ENCODE results near the gene DCP2. TPM values are rescaled to one million over a fixed set of nuclear protein-coding genes. Genes with fewer than 3 reads are reported as not detected.

The DCP2 gene
- total and polyA plus RNA-seq, 10 of the 15 experiments (the other 5 are each of a cell fraction or from before 2014, with no cell fraction given), result 23.4 to 81.6 (median 47.4) TPM

DNA sequence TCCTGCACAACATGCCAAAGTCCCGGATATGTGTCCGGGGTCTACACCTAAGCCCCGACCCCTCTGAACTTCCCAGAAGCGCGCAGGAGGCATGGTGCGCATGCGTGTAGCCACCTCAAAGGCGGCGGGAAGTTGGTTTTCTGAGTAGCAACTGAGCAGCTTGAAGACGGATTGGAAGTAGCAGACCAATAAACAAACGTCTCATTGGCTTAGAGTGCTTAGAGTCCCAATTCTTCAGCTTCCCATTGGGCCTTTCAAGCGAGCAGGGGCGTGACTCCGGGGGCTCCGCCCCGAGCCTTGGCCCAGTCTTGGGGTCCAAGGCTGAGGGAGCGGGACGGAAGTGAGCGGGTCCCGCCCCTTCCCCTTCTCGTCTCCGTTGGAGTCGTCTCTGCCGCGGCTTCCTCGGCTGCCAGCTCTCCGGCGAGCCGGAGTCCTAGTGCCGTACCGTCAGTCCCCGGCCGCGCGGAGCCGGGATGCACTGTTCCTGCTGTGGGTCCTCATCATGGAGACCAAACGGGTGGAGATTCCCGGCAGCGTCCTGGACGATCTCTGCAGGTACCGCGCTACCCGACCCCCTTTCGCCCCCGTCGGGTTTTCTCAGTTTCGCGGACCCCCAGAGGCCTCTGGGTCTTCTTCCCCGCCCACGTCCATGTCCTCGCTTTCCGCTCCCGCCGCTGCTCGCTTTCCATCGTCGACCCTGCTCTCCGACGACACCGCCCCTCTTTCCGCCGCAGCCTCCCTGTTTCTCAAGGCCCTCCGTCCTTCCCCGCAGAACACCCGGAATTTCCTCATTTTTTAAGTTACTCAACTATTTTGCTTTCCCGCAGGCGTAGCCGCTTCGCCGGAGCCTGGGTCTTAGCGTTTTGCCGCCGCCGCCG lies at the start of gene DCP2 (continued):
- TF ChIP-seq, protein P1, sequence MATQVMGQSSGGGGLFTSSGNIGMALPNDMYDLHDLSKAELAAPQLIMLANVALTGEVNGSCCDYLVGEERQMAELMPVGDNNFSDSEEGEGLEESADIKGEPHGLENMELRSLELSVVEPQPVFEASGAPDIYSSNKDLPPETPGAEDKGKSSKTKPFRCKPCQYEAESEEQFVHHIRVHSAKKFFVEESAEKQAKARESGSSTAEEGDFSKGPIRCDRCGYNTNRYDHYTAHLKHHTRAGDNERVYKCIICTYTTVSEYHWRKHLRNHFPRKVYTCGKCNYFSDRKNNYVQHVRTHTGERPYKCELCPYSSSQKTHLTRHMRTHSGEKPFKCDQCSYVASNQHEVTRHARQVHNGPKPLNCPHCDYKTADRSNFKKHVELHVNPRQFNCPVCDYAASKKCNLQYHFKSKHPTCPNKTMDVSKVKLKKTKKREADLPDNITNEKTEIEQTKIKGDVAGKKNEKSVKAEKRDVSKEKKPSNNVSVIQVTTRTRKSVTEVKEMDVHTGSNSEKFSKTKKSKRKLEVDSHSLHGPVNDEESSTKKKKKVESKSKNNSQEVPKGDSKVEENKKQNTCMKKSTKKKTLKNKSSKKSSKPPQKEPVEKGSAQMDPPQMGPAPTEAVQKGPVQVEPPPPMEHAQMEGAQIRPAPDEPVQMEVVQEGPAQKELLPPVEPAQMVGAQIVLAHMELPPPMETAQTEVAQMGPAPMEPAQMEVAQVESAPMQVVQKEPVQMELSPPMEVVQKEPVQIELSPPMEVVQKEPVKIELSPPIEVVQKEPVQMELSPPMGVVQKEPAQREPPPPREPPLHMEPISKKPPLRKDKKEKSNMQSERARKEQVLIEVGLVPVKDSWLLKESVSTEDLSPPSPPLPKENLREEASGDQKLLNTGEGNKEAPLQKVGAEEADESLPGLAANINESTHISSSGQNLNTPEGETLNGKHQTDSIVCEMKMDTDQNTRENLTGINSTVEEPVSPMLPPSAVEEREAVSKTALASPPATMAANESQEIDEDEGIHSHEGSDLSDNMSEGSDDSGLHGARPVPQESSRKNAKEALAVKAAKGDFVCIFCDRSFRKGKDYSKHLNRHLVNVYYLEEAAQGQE (IDR thresholded peaks at IDR 0.05; ENCODE audit: low read depth, low read length), result no peak
- 0 out of 2 replicates have a peak, but pooled peaks have one; percentile 25 for TF ChIP-seq SREBF1 (IDR thresholded peaks at IDR 0.05; ENCODE audit: low read length)
- TF ChIP-seq SUZ12 (IDR thresholded peaks at IDR 0.05; ENCODE audit: unreplicated experiment), result no peak
- TF ChIP-seq RAD51 (IDR thresholded peaks at IDR 0.05), result no peak
- no peak for TF ChIP-seq ZNF207 (IDR thresholded peaks at IDR 0.05; ENCODE audit: borderline replicate concordance)
- no peak for TF ChIP-seq JUNB (IDR thresholded peaks at IDR 0.05)
- TF ChIP-seq, protein P2, sequence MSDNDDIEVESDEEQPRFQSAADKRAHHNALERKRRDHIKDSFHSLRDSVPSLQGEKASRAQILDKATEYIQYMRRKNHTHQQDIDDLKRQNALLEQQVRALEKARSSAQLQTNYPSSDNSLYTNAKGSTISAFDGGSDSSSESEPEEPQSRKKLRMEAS (IDR thresholded peaks at IDR 0.05; ENCODE audit: low read depth, low read length), result peak; percentile 42; the same call in 1 of the 2 replicates
- TF ChIP-seq, protein P3, sequence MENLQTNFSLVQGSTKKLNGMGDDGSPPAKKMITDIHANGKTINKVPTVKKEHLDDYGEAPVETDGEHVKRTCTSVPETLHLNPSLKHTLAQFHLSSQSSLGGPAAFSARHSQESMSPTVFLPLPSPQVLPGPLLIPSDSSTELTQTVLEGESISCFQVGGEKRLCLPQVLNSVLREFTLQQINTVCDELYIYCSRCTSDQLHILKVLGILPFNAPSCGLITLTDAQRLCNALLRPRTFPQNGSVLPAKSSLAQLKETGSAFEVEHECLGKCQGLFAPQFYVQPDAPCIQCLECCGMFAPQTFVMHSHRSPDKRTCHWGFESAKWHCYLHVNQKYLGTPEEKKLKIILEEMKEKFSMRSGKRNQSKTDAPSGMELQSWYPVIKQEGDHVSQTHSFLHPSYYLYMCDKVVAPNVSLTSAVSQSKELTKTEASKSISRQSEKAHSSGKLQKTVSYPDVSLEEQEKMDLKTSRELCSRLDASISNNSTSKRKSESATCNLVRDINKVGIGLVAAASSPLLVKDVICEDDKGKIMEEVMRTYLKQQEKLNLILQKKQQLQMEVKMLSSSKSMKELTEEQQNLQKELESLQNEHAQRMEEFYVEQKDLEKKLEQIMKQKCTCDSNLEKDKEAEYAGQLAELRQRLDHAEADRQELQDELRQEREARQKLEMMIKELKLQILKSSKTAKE (IDR thresholded peaks at IDR 0.05; ENCODE audit: low read depth, poor library complexity, severe bottlenecking), result no peak
- TF ChIP-seq, protein P4, sequence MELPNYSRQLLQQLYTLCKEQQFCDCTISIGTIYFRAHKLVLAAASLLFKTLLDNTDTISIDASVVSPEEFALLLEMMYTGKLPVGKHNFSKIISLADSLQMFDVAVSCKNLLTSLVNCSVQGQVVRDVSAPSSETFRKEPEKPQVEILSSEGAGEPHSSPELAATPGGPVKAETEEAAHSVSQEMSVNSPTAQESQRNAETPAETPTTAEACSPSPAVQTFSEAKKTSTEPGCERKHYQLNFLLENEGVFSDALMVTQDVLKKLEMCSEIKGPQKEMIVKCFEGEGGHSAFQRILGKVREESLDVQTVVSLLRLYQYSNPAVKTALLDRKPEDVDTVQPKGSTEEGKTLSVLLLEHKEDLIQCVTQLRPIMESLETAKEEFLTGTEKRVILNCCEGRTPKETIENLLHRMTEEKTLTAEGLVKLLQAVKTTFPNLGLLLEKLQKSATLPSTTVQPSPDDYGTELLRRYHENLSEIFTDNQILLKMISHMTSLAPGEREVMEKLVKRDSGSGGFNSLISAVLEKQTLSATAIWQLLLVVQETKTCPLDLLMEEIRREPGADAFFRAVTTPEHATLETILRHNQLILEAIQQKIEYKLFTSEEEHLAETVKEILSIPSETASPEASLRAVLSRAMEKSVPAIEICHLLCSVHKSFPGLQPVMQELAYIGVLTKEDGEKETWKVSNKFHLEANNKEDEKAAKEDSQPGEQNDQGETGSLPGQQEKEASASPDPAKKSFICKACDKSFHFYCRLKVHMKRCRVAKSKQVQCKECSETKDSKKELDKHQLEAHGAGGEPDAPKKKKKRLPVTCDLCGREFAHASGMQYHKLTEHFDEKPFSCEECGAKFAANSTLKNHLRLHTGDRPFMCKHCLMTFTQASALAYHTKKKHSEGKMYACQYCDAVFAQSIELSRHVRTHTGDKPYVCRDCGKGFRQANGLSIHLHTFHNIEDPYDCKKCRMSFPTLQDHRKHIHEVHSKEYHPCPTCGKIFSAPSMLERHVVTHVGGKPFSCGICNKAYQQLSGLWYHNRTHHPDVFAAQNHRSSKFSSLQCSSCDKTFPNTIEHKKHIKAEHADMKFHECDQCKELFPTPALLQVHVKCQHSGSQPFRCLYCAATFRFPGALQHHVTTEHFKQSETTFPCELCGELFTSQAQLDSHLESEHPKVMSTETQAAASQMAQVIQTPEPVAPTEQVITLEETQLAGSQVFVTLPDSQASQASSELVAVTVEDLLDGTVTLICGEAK (IDR thresholded peaks at IDR 0.05; ENCODE audit: borderline replicate concordance), result peak; percentile 57; the same call in 1 of the 2 replicates
- TF ChIP-seq HDAC2 (IDR thresholded peaks at IDR 0.05), result no peak
- TF ChIP-seq, protein P5, sequence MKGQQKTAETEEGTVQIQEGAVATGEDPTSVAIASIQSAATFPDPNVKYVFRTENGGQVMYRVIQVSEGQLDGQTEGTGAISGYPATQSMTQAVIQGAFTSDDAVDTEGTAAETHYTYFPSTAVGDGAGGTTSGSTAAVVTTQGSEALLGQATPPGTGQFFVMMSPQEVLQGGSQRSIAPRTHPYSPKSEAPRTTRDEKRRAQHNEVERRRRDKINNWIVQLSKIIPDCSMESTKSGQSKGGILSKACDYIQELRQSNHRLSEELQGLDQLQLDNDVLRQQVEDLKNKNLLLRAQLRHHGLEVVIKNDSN (IDR thresholded peaks at IDR 0.05; ENCODE audit: borderline replicate concordance, extremely low read length, insufficient read depth, low read depth, low read length), result no peak
- TF ChIP-seq, protein P6, sequence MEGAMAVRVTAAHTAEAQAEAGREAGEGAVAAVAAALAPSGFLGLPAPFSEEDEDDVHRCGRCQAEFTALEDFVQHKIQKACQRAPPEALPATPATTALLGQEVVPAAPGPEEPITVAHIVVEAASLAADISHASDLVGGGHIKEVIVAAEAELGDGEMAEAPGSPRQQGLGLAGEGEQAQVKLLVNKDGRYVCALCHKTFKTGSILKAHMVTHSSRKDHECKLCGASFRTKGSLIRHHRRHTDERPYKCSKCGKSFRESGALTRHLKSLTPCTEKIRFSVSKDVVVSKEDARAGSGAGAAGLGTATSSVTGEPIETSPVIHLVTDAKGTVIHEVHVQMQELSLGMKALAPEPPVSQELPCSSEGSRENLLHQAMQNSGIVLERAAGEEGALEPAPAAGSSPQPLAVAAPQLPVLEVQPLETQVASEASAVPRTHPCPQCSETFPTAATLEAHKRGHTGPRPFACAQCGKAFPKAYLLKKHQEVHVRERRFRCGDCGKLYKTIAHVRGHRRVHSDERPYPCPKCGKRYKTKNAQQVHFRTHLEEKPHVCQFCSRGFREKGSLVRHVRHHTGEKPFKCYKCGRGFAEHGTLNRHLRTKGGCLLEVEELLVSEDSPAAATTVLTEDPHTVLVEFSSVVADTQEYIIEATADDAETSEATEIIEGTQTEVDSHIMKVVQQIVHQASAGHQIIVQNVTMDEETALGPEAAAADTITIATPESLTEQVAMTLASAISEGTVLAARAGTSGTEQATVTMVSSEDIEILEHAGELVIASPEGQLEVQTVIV (IDR thresholded peaks at IDR 0.05; ENCODE audit: borderline replicate concordance, partially characterized antibody), result peak; percentile 48
- TF ChIP-seq BMI1 (IDR thresholded peaks at IDR 0.05; ENCODE audit: borderline replicate concordance), result no peak
- TF ChIP-seq ZSCAN29 (IDR thresholded peaks at IDR 0.05), result no peak
